ENCODE results near the gene RBMS3. TPM values are rescaled to one million over a fixed set of nuclear protein-coding genes. Genes with fewer than 3 reads are reported as not detected.
A peak's percentile ranks its signal among the peaks of the same experiment; 100 is the strongest.

Gene RBMS3
- total and polyA plus RNA-seq, 2 of the 8 experiments (the other 6 are each of a cell fraction or from before 2014, with no cell fraction given), result 3.7 to 6.9 TPM

- no peaks in the 10 kb centered on the region for H4K20me1 ChIP-seq (replicated peaks in 1 of 2; ENCODE audit: control insufficient read depth in 1 of 2, insufficient read depth in 2 of 2, low read length in 2 of 2)
- 50% methylated on average over 18 of the region's 18 CpGs; no CpG with 5 or more reads in 1 of the 2 experiments for WGBS, 2 experiments (ENCODE audit: extremely low coverage in 1 of 2, insufficient coverage in 1 of 2, insufficient read length in 1 of 2, insufficient replicate concordance in 2 of 2, low coverage in 1 of 2, low lambda C conversion rate in 2 of 2, missing lambda C conversion rate in 1 of 2)
- no peak for TF ChIP-seq SRF (IDR thresholded peaks at IDR 0.05; ENCODE audit: low read depth, low read length)
- TF ChIP-seq TBP (IDR thresholded peaks at IDR 0.05; ENCODE audit: low read depth, low read length), result no peak
- no peak for TF ChIP-seq GABPA (IDR thresholded peaks at IDR 0.05; ENCODE audit: borderline replicate concordance, insufficient read depth, low read length)
- no peak for TF ChIP-seq SIRT6 (IDR thresholded peaks at IDR 0.05; ENCODE audit: low read length)
- no peak for TF ChIP-seq MAX (IDR thresholded peaks at IDR 0.05)
- TF ChIP-seq HDAC2 (IDR thresholded peaks at IDR 0.05; ENCODE audit: borderline replicate concordance in 1 of 2, low read depth in 2 of 2, low read length in 2 of 2), result no peak
- TF ChIP-seq TCF12 (IDR thresholded peaks at IDR 0.05; ENCODE audit: low read depth, low read length), result no peak
- TF ChIP-seq RXRA (IDR thresholded peaks at IDR 0.05; ENCODE audit: insufficient read depth, low read depth, low read length), result no peak
- no peak for TF ChIP-seq ASH2L (IDR thresholded peaks at IDR 0.05; ENCODE audit: low read length)
- no peak for TF ChIP-seq TEAD4 (IDR thresholded peaks at IDR 0.05; ENCODE audit: low read depth, low read length)
- no peak for TF ChIP-seq SAP30 (IDR thresholded peaks at IDR 0.05; ENCODE audit: insufficient read depth, insufficient replicate concordance, low read length)
Observed at GRCh38 chr3:29281344-29282241, 722 bp downstream of the RBMS3 start.

More at GRCh38 chr3:29281344-29282241, 722 bp downstream of the RBMS3 start:
- no peak overlapping the region for H4K8ac ChIP-seq (ENCODE audit: extremely low read depth, insufficient read depth, low read length)
- no peaks in the 10 kb centered on the region for H3K27me3 ChIP-seq (replicated peaks in 1 of 4; ENCODE audit: control insufficient read depth in 3 of 4, extremely low read depth in 1 of 4, insufficient read depth in 3 of 4, low read length in 3 of 4)
- H3K4me3 ChIP-seq (ENCODE audit: extremely low read depth in 1 of 4, insufficient read depth in 2 of 4, low read depth in 3 of 4, low read length in 4 of 4), result peak overlapping the region; percentile 27 to 65 (median 32); a peak in 6 of 8 replicates
- CTCF ChIA-PET (ENCODE audit: partially characterized antibody), result interaction anchor here (0.7 to 1.4 kb wide), 3 partner anchors 16 to 282 kb away, joined by 3 read pairs; no protein-coding TSS in a partner anchor
- H3K4ac ChIP-seq (replicated peaks; ENCODE audit: insufficient read length, low read depth, low read length), result no peak overlapping the region
- H3K79me2 ChIP-seq (ENCODE audit: control insufficient read depth in 1 of 2, insufficient read depth in 2 of 2, low read length in 2 of 2), result no peaks in the 10 kb centered on the region
- H3K18ac ChIP-seq (ENCODE audit: extremely low read depth, low read length), result no peak overlapping the region
- peaks cover 2% of the 10 kb centered on the region for H3K23me2 ChIP-seq (ENCODE audit: low read depth, low read length)
- no peak overlapping the region for H3K27ac ChIP-seq (ENCODE audit: low read depth, low read length)
- H3K4me2 ChIP-seq (ENCODE audit: insufficient read depth in 1 of 2, low read depth in 2 of 2, low read length in 2 of 2), result peak overlapping the region; percentile 81 to 83
- no peak overlapping the region for H4K5ac ChIP-seq (ENCODE audit: insufficient read length, low read depth, low read length)
- peak overlapping the region; percentile 69; the same call in 1 of the 2 replicates for H2BK12ac ChIP-seq (ENCODE audit: low read depth, low read length)
- no peaks in the 10 kb centered on the region for H3K79me1 ChIP-seq (ENCODE audit: low read depth, low read length)
- no peak for DNase-seq (ENCODE audit: low read depth in 1 of 2, low spot score in 2 of 2)
- peak overlapping the region; percentile 1 for H4K91ac ChIP-seq (replicated peaks; ENCODE audit: insufficient read length, low read length)
- no peak overlapping the region for H3K14ac ChIP-seq (ENCODE audit: insufficient read length)
- no peaks in the 10 kb centered on the region for H3K36me3 ChIP-seq (ENCODE audit: control insufficient read depth in 2 of 4, insufficient read depth in 4 of 4, low read length in 3 of 4)
- H2AK5ac ChIP-seq (ENCODE audit: low read depth, low read length), result no peak overlapping the region
- H3K4me1 ChIP-seq (replicated peaks in 1 of 4; ENCODE audit: control insufficient read depth in 3 of 4, insufficient read depth in 4 of 4, low read length in 3 of 4), result peaks cover 0 to 20% (median 8%) of the 10 kb centered on the region in 4 experiments; a peak in 4 of 7 replicates
- 0 out of 2 replicates have a peak overlapping the region, but pooled peaks have one; percentile 73 for H2BK15ac ChIP-seq (ENCODE audit: low read length)
- H3K9me3 ChIP-seq (ENCODE audit: insufficient read depth in 2 of 2, low read depth in 1 of 2, low read length in 1 of 2), result no peaks in the 10 kb centered on the region
- H3K9ac ChIP-seq (replicated peaks in 1 of 4; ENCODE audit: extremely low read depth in 1 of 4, low read depth in 3 of 4, low read length in 3 of 4), result no peak overlapping the region; a peak in 1 of 7 replicates
- POLR2A ChIA-PET (ENCODE audit: partially characterized antibody), result interaction anchor here (0.7 kb wide), 1 partner anchor 12 kb away, joined by 3 read pairs; no protein-coding TSS in a partner anchor
- H2AFZ ChIP-seq (ENCODE audit: low read length), result peak overlapping the region; percentile 71
- peak; percentile 28 for FAIRE-seq
- H2BK5ac ChIP-seq (ENCODE audit: low read depth, low read length), result no peak overlapping the region
- no peak overlapping the region for H2BK20ac ChIP-seq (ENCODE audit: low read length)
- peak overlapping the region; percentile 44 for H2BK120ac ChIP-seq (replicated peaks; ENCODE audit: low read depth, low read length)
- no peak overlapping the region for H3K23ac ChIP-seq (ENCODE audit: insufficient read length)
- H3K56ac ChIP-seq (replicated peaks; ENCODE audit: insufficient read length, low read depth, low read length), result no peak overlapping the region
